CD8-positive, alpha-beta memory T cell (primary cell): ENCODE measurements around the gene ZNF226. TPM values are rescaled to one million over a fixed set of nuclear protein-coding genes. Genes with fewer than 3 reads are reported as not detected.
A peak's percentile ranks its signal among the peaks of the same experiment; 100 is the strongest.
"Not testable (repeated sequence)": the region's sequence is repeated elsewhere in the genome, so short reads cannot be mapped to it uniquely, and the experiment has no call there.

Experiments
- CTCF ChIA-PET: fragments of 350-600 bp; sonication (Branson Sonifier 250); formaldehyde crosslinking; loops from one replicate; lab custom pipeline; 2021; ENCODE audit warnings: antibody characterized with exemption; lab: Charles Lee
- POLR2A ChIA-PET: fragments of 350-600 bp; sonication (Branson Sonifier 250); formaldehyde crosslinking; loops from one replicate; lab custom pipeline; 2021; ENCODE audit warnings: antibody characterized with exemption; lab: Charles Lee
- DNase-seq, 5 donors: peaks; one replicate each; pipeline versions ENCODE4 v3.0.0 to v3.0.0-alpha.2; 2020 to 2022; ENCODE audit warnings: mixed read lengths in 1 of 5
- H3K27ac ChIP-seq: one replicate; pipeline ENCODE4 v1.7.0; 2013; ENCODE audit warnings: low read depth, mild to moderate bottlenecking, low read length, moderate library complexity
- H3K27me3 ChIP-seq: 2 replicates; pipeline ENCODE4 v1.7.0; 2013; ENCODE audit warnings: low read length, mild to moderate bottlenecking; ENCODE audit not compliant: insufficient read depth, poor library complexity, severe bottlenecking
- H3K36me3 ChIP-seq: 2 replicates; pipeline ENCODE4 v1.7.0; 2013; ENCODE audit warnings: mild to moderate bottlenecking, low read length, moderate library complexity; ENCODE audit not compliant: insufficient read depth
- H3K4me1 ChIP-seq: 2 replicates; pipeline ENCODE4 v1.7.0; 2013; ENCODE audit warnings: mild to moderate bottlenecking, low read length, moderate library complexity; ENCODE audit not compliant: insufficient read depth
- H3K4me3 ChIP-seq: 2 replicates; pipeline ENCODE4 v1.7.0; 2013; ENCODE audit warnings: mild to moderate bottlenecking, low read length
- H3K9me3 ChIP-seq: 2 replicates; pipeline ENCODE4 v1.7.0; 2013; ENCODE audit warnings: mild to moderate bottlenecking, low read length
- H3K27ac Mint-ChIP-seq, 8 donors: one replicate each; pipeline ENCODE4 v1.8.0; 2020 to 2021; ENCODE audit warnings: mixed read lengths in 8 of 8, mild to moderate bottlenecking in 6 of 8, inconsistent platforms in 3 of 8, moderate library complexity in 3 of 8
- H3K27me3 Mint-ChIP-seq, 2 donors: one replicate each; pipeline ENCODE4 v1.8.0; 2020 to 2021; ENCODE audit warnings: mixed read lengths in 2 of 2, mild to moderate bottlenecking in 1 of 2, moderate library complexity in 1 of 2
- H3K36me3 Mint-ChIP-seq, 3 donors: one replicate each; pipeline ENCODE4 v1.8.0; 2020 to 2021; ENCODE audit warnings: mixed read lengths in 3 of 3, inconsistent platforms in 1 of 3, mild to moderate bottlenecking in 1 of 3
- H3K4me1 Mint-ChIP-seq, 3 donors: one replicate each; pipeline ENCODE4 v1.8.0; 2020 to 2021; ENCODE audit warnings: mixed read lengths in 3 of 3, inconsistent platforms in 1 of 3, mild to moderate bottlenecking in 1 of 3
- H3K4me3 Mint-ChIP-seq, 7 donors: one replicate each; pipeline ENCODE4 v1.8.0; 2020 to 2021; ENCODE audit warnings: mixed read lengths in 7 of 7, mild to moderate bottlenecking in 6 of 7, moderate library complexity in 4 of 7, inconsistent platforms in 2 of 7
- H3K9me3 Mint-ChIP-seq, 5 donors: one replicate each; pipeline ENCODE4 v1.8.0; 2020 to 2022; ENCODE audit warnings: mixed read lengths in 5 of 5, mild to moderate bottlenecking in 3 of 5, moderate library complexity in 2 of 5, inconsistent platforms in 1 of 5
- polyA plus RNA-seq: library from polyadenylated mRNA; unstranded; fragments of 300-500 nt; fragmentation: Illumina TruSeq; gene quantifications from one replicate; pipeline ENCODE4 v1.2.3, GENCODE V29; 2021
- total RNA-seq, 2 experiments: library from RNA; stranded (reverse); gene quantifications; one replicate each; pipeline ENCODE4 v1.2.3, GENCODE V29; 2021

ZNF226 gene
- total and polyA plus RNA-seq, 3 experiments from 2014 or later = 8.6 to 24.8 (median 9.4) TPM

GRCh38 chr19:44156475-44156874, 8.4 kb upstream of the ZNF226 start:
- Mint-ChIP-seq H3K9me3 (peaks cover 37 to 84% (median 77%) of the 10 kb centered on the region in 5 donors), H3K36me3 (peaks cover 50 to 64% (median 61%) of the 10 kb centered on the region in 3 donors), H3K4me3 (no peak overlapping the region), H3K27ac (no peak overlapping the region), H3K27me3 (no peaks in the 10 kb centered on the region), H3K4me1 (no peaks in the 10 kb centered on the region)
- Histone ChIP-seq H3K9me3 (peaks cover 29% of the 10 kb centered on the region), H3K4me1 (no peaks in the 10 kb centered on the region), H3K27ac (no peak overlapping the region), H3K4me3 (peak overlapping the region; percentile 3), H3K27me3 (no peaks in the 10 kb centered on the region), H3K36me3 (peaks cover 22% of the 10 kb centered on the region)
- CTCF ChIA-PET = no interaction called here
- POLR2A ChIA-PET = no interaction called here
- no peak for DNase-seq

- ChIA-PET CTCF (no interaction called here), POLR2A (interaction anchor here (0.7 to 2.0 kb wide), 2 partner anchors 23 to 49 kb away, joined by 3 to 6 read pairs; partner anchors contain the start of gene ZNF227)
- DNase-seq = no peak
- Histone ChIP-seq H3K9me3 (peaks cover 8% of the 10 kb centered on the region), H3K27ac (no peak overlapping the region), H3K4me1 (peaks cover 16% of the 10 kb centered on the region), H3K36me3 (peaks cover 18% of the 10 kb centered on the region), H3K27me3 (no peaks in the 10 kb centered on the region), H3K4me3 (peak overlapping the region; percentile 74)
- Mint-ChIP-seq H3K36me3 (peaks cover 19 to 41% (median 39%) of the 10 kb centered on the region in 3 donors), H3K4me1 (peaks cover 33 to 42% (median 42%) of the 10 kb centered on the region in 3 donors), H3K4me3 (peak overlapping the region in 1 of 7 donors; percentile 34), H3K27ac (no peak overlapping the region), H3K27me3 (no peaks in the 10 kb centered on the region), H3K9me3 (peaks cover 35 to 82% (median 57%) of the 10 kb centered on the region in 5 donors)
Measured at GRCh38 chr19:44163789-44164188, 1.1 kb upstream of the ZNF226 start.

GRCh38 chr19:44164327-44164672, 600 bp upstream of the ZNF226 start:
- H3K36me3 ChIP-seq = peaks cover 22% of the 10 kb centered on the region
- H3K4me3 Mint-ChIP-seq = peak overlapping the region; percentile 95 to 100 (median 99)
- peaks cover 34 to 82% (median 55%) of the 10 kb centered on the region in 5 donors for H3K9me3 Mint-ChIP-seq
- H3K27me3 ChIP-seq = no peaks in the 10 kb centered on the region
- peaks cover 33 to 43% (median 42%) of the 10 kb centered on the region in 3 donors for H3K4me1 Mint-ChIP-seq
- H3K27ac Mint-ChIP-seq = peak overlapping the region in 7 of 8 donors; percentile 87 to 99 (median 99)
- ChIA-PET POLR2A (interaction anchor here (1.4 to 2.0 kb wide), 3 partner anchors 43 to 69 kb away, joined by 3 to 8 read pairs (median 6); partner anchors contain the start of gene ZNF227), CTCF (interaction anchor here (1.4 kb wide), 1 partner anchor 49 kb away, joined by 3 read pairs; no protein-coding TSS in a partner anchor)
- peak overlapping the region; percentile 59 for H3K27ac ChIP-seq
- H3K4me3 ChIP-seq = peak overlapping the region; percentile 74
- no peak for DNase-seq
- peaks cover 16% of the 10 kb centered on the region for H3K4me1 ChIP-seq
- H3K36me3 Mint-ChIP-seq = peaks cover 21 to 44% (median 43%) of the 10 kb centered on the region in 3 donors
- peaks cover 7% of the 10 kb centered on the region for H3K9me3 ChIP-seq
- no peaks in the 10 kb centered on the region for H3K27me3 Mint-ChIP-seq

- H3K4me3 ChIP-seq, H3K27me3 ChIP-seq, CTCF ChIA-PET, H3K27ac Mint-ChIP-seq, DNase-seq, H3K4me3 Mint-ChIP-seq, H3K27ac ChIP-seq, H3K4me1 ChIP-seq, H3K27me3 Mint-ChIP-seq, POLR2A ChIA-PET: not testable (repeated sequence)
- peaks cover 73 to 88% (median 86%) of the 10 kb centered on the region in 3 donors for H3K36me3 Mint-ChIP-seq
- peaks cover 39 to 81% (median 75%) of the 10 kb centered on the region in 5 donors for H3K9me3 Mint-ChIP-seq
- Histone ChIP-seq H3K36me3 (peaks cover 79% of the 10 kb centered on the region), H3K9me3 (peaks cover 48% of the 10 kb centered on the region)
- peaks cover 19 to 27% (median 26%) of the 10 kb centered on the region in 3 donors for H3K4me1 Mint-ChIP-seq
Measured at GRCh38 chr19:44170660-44171059, 5.8 kb downstream of the ZNF226 start.

GRCh38 chr19:44176590-44176989, 11.7 kb downstream of the ZNF226 start:
- ChIA-PET CTCF (no interaction called here), POLR2A (no interaction called here)
- Histone ChIP-seq H3K4me1 (no peaks in the 10 kb centered on the region), H3K4me3 (no peak overlapping the region), H3K36me3 (peaks cover 54% of the 10 kb centered on the region), H3K9me3 (peaks cover 72% of the 10 kb centered on the region), H3K27ac (no peak overlapping the region), H3K27me3 (no peaks in the 10 kb centered on the region)
- Mint-ChIP-seq H3K27ac (no peak overlapping the region), H3K4me3 (no peak overlapping the region), H3K9me3 (peaks cover 65 to 96% (median 94%) of the 10 kb centered on the region in 5 donors), H3K27me3 (no peaks in the 10 kb centered on the region), H3K36me3 (peaks cover 49 to 71% (median 66%) of the 10 kb centered on the region in 3 donors), H3K4me1 (no peaks in the 10 kb centered on the region)
- no peak for DNase-seq

- Mint-ChIP-seq H3K27ac (no peak overlapping the region), H3K9me3 (peaks cover 66 to 94% (median 82%) of the 10 kb centered on the region in 5 donors), H3K4me3 (no peak overlapping the region), H3K4me1 (no peaks in the 10 kb centered on the region), H3K36me3 (peaks cover 8 to 43% (median 23%) of the 10 kb centered on the region in 3 donors), H3K27me3 (no peaks in the 10 kb centered on the region)
- H3K4me3 ChIP-seq = no peak overlapping the region
- H3K4me1 ChIP-seq = no peaks in the 10 kb centered on the region
- no peaks in the 10 kb centered on the region for H3K27me3 ChIP-seq
- H3K36me3 ChIP-seq = peaks cover 10% of the 10 kb centered on the region
- POLR2A ChIA-PET = interaction anchor here (1.4 kb wide), 1 partner anchor 13 kb away, joined by 4 read pairs; no protein-coding TSS in a partner anchor
- CTCF ChIA-PET = no interaction called here
- H3K27ac ChIP-seq = no peak overlapping the region
- DNase-seq = no peak
- H3K9me3 ChIP-seq = peaks cover 58% of the 10 kb centered on the region
Measured at GRCh38 chr19:44180968-44181367, 16.1 kb downstream of the ZNF226 start.

GRCh38 chr19:44182145-44182544, 17.2 kb downstream of the ZNF226 start:
- no peak overlapping the region for H3K27ac Mint-ChIP-seq
- H3K4me1 Mint-ChIP-seq = no peaks in the 10 kb centered on the region
- peaks cover 0 to 31% (median 14%) of the 10 kb centered on the region in 3 donors for H3K36me3 Mint-ChIP-seq
- Histone ChIP-seq H3K27ac (no peak overlapping the region), H3K4me3 (no peak overlapping the region), H3K27me3 (no peaks in the 10 kb centered on the region), H3K36me3 (no peaks in the 10 kb centered on the region), H3K9me3 (peaks cover 47% of the 10 kb centered on the region), H3K4me1 (no peaks in the 10 kb centered on the region)
- ChIA-PET POLR2A (no interaction called here), CTCF (no interaction called here)
- DNase-seq = no peak
- H3K4me3 Mint-ChIP-seq = no peak overlapping the region
- H3K9me3 Mint-ChIP-seq = peaks cover 64 to 94% (median 81%) of the 10 kb centered on the region in 5 donors
- H3K27me3 Mint-ChIP-seq = no peaks in the 10 kb centered on the region

- no peaks in the 10 kb centered on the region for H3K27me3 ChIP-seq
- ChIA-PET POLR2A (no interaction called here), CTCF (no interaction called here)
- no peaks in the 10 kb centered on the region for H3K4me1 Mint-ChIP-seq
- peaks cover 5 to 29% (median 16%) of the 10 kb centered on the region in 3 donors for H3K36me3 Mint-ChIP-seq
- H3K4me3 Mint-ChIP-seq = no peak overlapping the region
- H3K36me3 ChIP-seq = no peaks in the 10 kb centered on the region
- no peaks in the 10 kb centered on the region for H3K4me1 ChIP-seq
- no peak overlapping the region for H3K27ac ChIP-seq
- H3K27ac Mint-ChIP-seq = no peak overlapping the region
- no peak for DNase-seq
- H3K9me3 Mint-ChIP-seq = peaks cover 54 to 85% (median 68%) of the 10 kb centered on the region in 5 donors
- peaks cover 4 to 25% of the 10 kb centered on the region in 2 donors for H3K27me3 Mint-ChIP-seq
- H3K9me3 ChIP-seq = peaks cover 12% of the 10 kb centered on the region
- H3K4me3 ChIP-seq = no peak overlapping the region
Measured at GRCh38 chr19:44190020-44190419, 25.1 kb downstream of the ZNF226 start.
